HEK293 (cell line): ENCODE results near the gene KCNRG.

ENCODE experiments used
- CTCF ChIA-PET: fragments of 350-600 bp; formaldehyde crosslinking; extraction: SDS; loops from one replicate; lab custom pipeline; 2021; ENCODE audit warnings: antibody characterized with exemption; lab: Yijun Ruan, JAX
- POLR2A ChIA-PET: fragments of 300-600 bp; formaldehyde crosslinking; extraction: SDS; loops from one replicate; lab custom pipeline; 2020; ENCODE audit warnings: antibody characterized with exemption, inconsistent platforms; lab: Yijun Ruan, JAX
- H3K27ac ChIP-seq: fragments of 200-500 bp; sonication (Bioruptor generic); 2 replicates; pipeline ENCODE4 v1.5.1; 2014; ENCODE audit warnings: low read depth, low read length, control low read depth, inconsistent platforms; ENCODE audit errors: extremely low read depth
- H3K36me3 ChIP-seq, 2 experiments: fragments of 200-500 bp in 1 of 2; sonication (Bioruptor generic) in 1 of 2; 1 replicate in 1 of 2; 2 replicates in 1 of 2; pipeline ENCODE4 v1.5.1; 2014 to 2017; ENCODE audit warnings: inconsistent platforms in 2 of 2, low read length in 2 of 2; ENCODE audit not compliant: control insufficient read depth in 2 of 2, insufficient read depth in 1 of 2
- H3K4me1 ChIP-seq: fragments of 200-500 bp; sonication (Bioruptor generic); 2 replicates; pipeline ENCODE4 v1.5.1; 2014; ENCODE audit warnings: mild to moderate bottlenecking, low read length, inconsistent platforms; ENCODE audit not compliant: control insufficient read depth, insufficient read depth
- H3K4me3 ChIP-seq: 2 replicates; pipeline ENCODE4 v1.5.1; 2011; ENCODE audit warnings: low read depth, mild to moderate bottlenecking, control low read depth, low read length, moderate library complexity
- H3K9me3 ChIP-seq: fragments of 200-500 bp; sonication (Bioruptor generic); 2 replicates; pipeline ENCODE4 v1.5.1; 2014; ENCODE audit warnings: low read depth, low read length, inconsistent platforms; ENCODE audit not compliant: control insufficient read depth, insufficient read depth
- MEIS1 ChIP-seq: sonication (generic); formaldehyde crosslinking; IDR thresholded peaks from 2 replicates; pipeline ENCODE4 v1.8.1; 2022; ENCODE audit warnings: missing genetic modification reagents, mild to moderate bottlenecking, borderline replicate concordance
- SCRT1 ChIP-seq: fragments of 450-650 bp; formaldehyde crosslinking; IDR thresholded peaks from 2 replicates; pipeline ENCODE4 v1.5.1; 2016; ENCODE audit warnings: missing biosample characterization, missing genetic modification characterization, borderline replicate concordance
- ZFP41 ChIP-seq: fragments of 450-650 bp; formaldehyde crosslinking; IDR thresholded peaks from 2 replicates; pipeline ENCODE4 v1.5.1; 2016; ENCODE audit warnings: missing biosample characterization, missing genetic modification characterization, borderline replicate concordance
- ZNF138 ChIP-seq: fragments of 450-650 bp; formaldehyde crosslinking; IDR thresholded peaks from 2 replicates; pipeline ENCODE4 v1.5.1; 2016; ENCODE audit warnings: missing biosample characterization, missing genetic modification characterization, borderline replicate concordance
- ZNF157 ChIP-seq: fragments of 450-650 bp; formaldehyde crosslinking; IDR thresholded peaks from 2 replicates; pipeline ENCODE4 v1.5.1; 2016; ENCODE audit warnings: missing biosample characterization, missing genetic modification characterization
- ZNF19 ChIP-seq: fragments of 450-650 bp; formaldehyde crosslinking; IDR thresholded peaks from 2 replicates; pipeline ENCODE4; 2016; ENCODE audit warnings: missing biosample characterization, missing genetic modification characterization, low read depth
- ZNF473 ChIP-seq: fragments of 450-650 bp; formaldehyde crosslinking; IDR thresholded peaks from 2 replicates; pipeline ENCODE4 v1.5.1; 2017; ENCODE audit warnings: missing biosample characterization, missing genetic modification characterization
- ZNF549 ChIP-seq: fragments of 450-650 bp; IDR thresholded peaks from 2 replicates; pipeline ENCODE4 v1.5.1; 2018; ENCODE audit warnings: missing biosample characterization, missing genetic modification characterization, mild to moderate bottlenecking, inconsistent platforms, moderate library complexity
- ZNF561 ChIP-seq: fragments of 450-650 bp; IDR thresholded peaks from 2 replicates; pipeline ENCODE4 v1.5.1; 2018; ENCODE audit warnings: missing biosample characterization, missing genetic modification characterization, borderline replicate concordance
- ZNF639 ChIP-seq: fragments of 450-650 bp; formaldehyde crosslinking; IDR thresholded peaks from 2 replicates; pipeline ENCODE4 v1.5.1; 2016; ENCODE audit warnings: missing biosample characterization, missing genetic modification characterization
- TF ChIP-seq, protein P1 (sequence below): fragments of 450-650 bp; formaldehyde crosslinking; IDR thresholded peaks from 2 replicates; pipeline ENCODE4 v1.5.1; 2016; ENCODE audit warnings: missing biosample characterization, missing genetic modification characterization
- TF ChIP-seq, protein P2 (sequence below): fragments of 450-650 bp; formaldehyde crosslinking; IDR thresholded peaks from 2 replicates; pipeline ENCODE4 v1.5.1; 2017; ENCODE audit warnings: missing biosample characterization, missing genetic modification characterization

KCNRG gene

DNA sequence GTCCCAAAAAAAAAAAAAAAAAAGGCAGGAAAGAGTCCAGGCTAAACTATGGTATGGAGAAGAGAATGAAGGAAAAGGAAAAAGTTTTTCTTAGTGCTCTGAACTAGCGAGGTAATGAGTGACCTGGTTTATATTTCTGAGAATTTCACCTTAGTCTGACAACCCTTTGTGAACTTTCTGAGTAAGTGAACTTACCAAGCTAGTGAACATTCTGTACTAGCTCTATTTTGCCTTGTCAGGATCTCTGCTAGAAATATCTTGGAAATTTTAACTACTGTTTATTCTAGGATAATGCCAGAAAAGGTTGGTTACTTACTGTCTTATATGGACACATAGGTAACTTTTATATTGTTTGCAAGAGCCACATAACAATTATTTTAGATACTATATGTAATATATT is 14.0 kb upstream of the KCNRG start:
- CTCF ChIA-PET, result interaction anchor here (0.6 kb wide), 1 partner anchor 802 kb away, joined by 3 read pairs; no protein-coding TSS in a partner anchor
- no peaks in the 10 kb centered on the region for H3K9me3 ChIP-seq
- H3K27ac ChIP-seq, result no peak overlapping the region
- no peak overlapping the region for H3K4me3 ChIP-seq
- POLR2A ChIA-PET, result interaction anchor here (0.9 kb wide), 1 partner anchor 208 kb away, joined by 9 read pairs; the partner anchor contains the start of gene KPNA3
- 0 out of 2 replicates have a peak, but pooled peaks cover 3% of the 10 kb centered on the region for H3K4me1 ChIP-seq
- TF ChIP-seq, protein P1, sequence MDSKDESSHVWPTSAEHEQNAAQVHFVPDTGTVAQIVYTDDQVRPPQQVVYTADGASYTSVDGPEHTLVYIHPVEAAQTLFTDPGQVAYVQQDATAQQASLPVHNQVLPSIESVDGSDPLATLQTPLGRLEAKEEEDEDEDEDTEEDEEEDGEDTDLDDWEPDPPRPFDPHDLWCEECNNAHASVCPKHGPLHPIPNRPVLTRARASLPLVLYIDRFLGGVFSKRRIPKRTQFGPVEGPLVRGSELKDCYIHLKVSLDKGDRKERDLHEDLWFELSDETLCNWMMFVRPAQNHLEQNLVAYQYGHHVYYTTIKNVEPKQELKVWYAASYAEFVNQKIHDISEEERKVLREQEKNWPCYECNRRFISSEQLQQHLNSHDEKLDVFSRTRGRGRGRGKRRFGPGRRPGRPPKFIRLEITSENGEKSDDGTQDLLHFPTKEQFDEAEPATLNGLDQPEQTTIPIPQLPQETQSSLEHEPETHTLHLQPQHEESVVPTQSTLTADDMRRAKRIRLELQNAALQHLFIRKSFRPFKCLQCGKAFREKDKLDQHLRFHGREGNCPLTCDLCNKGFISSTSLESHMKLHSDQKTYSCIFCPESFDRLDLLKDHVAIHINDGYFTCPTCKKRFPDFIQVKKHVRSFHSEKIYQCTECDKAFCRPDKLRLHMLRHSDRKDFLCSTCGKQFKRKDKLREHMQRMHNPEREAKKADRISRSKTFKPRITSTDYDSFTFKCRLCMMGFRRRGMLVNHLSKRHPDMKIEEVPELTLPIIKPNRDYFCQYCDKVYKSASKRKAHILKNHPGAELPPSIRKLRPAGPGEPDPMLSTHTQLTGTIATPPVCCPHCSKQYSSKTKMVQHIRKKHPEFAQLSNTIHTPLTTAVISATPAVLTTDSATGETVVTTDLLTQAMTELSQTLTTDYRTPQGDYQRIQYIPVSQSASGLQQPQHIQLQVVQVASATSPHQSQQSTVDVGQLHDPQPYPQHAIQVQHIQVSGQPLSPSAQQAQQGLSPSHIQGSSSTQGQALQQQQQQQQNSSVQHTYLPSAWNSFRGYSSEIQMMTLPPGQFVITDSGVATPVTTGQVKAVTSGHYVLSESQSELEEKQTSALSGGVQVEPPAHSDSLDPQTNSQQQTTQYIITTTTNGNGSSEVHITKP (tag by site-specific recombination), result peak; percentile 47; the same call in 1 of the 2 replicates
- no peak for TF ChIP-seq ZNF157 (tag by site-specific recombination)
- peaks cover 23 to 40% of the 10 kb centered on the region in 2 experiments; a peak in 2 of 3 replicates for H3K36me3 ChIP-seq

GRCh38 chr13:50006426-50007135 is 8.7 kb upstream of the KCNRG start:
- CTCF ChIA-PET, result interaction anchor here (0.6 kb wide), 1 partner anchor 576 kb away, joined by 3 read pairs; no protein-coding TSS in a partner anchor
- Histone ChIP-seq H3K27ac (no peak overlapping the region), H3K36me3 (peaks cover 14 to 30% of the 10 kb centered on the region in 2 experiments; a peak in 2 of 3 replicates), H3K4me1 (no peaks in the 10 kb centered on the region), H3K4me3 (no peak overlapping the region), H3K9me3 (no peaks in the 10 kb centered on the region)
- no peak for TF ChIP-seq ZNF639 (tag by site-specific recombination)
- TF ChIP-seq ZNF549 (tag by site-specific recombination), result no peak
- POLR2A ChIA-PET, result no interaction called here

DNA sequence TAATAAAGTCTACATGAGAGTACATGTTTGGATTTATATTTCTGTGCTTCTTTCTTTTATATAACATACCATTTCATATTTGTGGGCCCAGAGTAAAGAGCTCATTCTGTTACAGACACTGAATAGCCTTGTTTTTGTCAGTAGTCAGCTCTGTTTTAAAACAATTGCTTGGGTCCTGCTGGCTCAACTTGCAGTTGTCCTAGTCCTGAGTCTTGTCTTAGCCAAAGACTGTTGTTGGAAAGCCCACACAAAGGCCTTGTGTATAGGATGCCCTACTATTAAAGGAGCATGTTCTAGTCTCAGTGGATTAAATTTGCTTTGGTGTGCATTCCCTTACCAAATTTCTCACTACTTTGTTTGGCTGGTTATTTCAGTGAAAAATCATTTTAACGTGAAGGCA is 3.8 kb upstream of the KCNRG start:
- POLR2A ChIA-PET, result no interaction called here
- CTCF ChIA-PET, result interaction anchor here (1.1 kb wide), 1 partner anchor 14 kb away, joined by 5 read pairs; the partner anchor contains the start of gene TRIM13
- Histone ChIP-seq H3K36me3 (peaks cover 0 to 33% of the 10 kb centered on the region in 2 experiments; a peak in 2 of 3 replicates), H3K27ac (no peak overlapping the region), H3K4me1 (no peaks in the 10 kb centered on the region; the same call in 1 of the 2 replicates), H3K9me3 (no peaks in the 10 kb centered on the region), H3K4me3 (no peak overlapping the region)
- TF ChIP-seq, protein P2, sequence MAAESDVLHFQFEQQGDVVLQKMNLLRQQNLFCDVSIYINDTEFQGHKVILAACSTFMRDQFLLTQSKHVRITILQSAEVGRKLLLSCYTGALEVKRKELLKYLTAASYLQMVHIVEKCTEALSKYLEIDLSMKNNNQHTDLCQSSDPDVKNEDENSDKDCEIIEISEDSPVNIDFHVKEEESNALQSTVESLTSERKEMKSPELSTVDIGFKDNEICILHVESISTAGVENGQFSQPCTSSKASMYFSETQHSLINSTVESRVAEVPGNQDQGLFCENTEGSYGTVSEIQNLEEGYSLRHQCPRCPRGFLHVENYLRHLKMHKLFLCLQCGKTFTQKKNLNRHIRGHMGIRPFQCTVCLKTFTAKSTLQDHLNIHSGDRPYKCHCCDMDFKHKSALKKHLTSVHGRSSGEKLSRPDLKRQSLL (tag by site-specific recombination), result no peak
- no peak for TF ChIP-seq ZNF473 (tag by site-specific recombination)
- TF ChIP-seq ZNF138 (tag by site-specific recombination), result no peak
- no peak for TF ChIP-seq SCRT1 (tag by site-specific recombination)
- no peak for TF ChIP-seq ZNF561 (tag by site-specific recombination)
- no peak for TF ChIP-seq MEIS1 (CRISPR knock-in tag)
- no peak for TF ChIP-seq ZNF19 (tag by site-specific recombination)
- no peak for TF ChIP-seq ZFP41 (tag by site-specific recombination)
